HepG2 (cell line): ENCODE data around the gene FGFR3. TPM values are rescaled to one million over a fixed set of nuclear protein-coding genes. Genes with fewer than 3 reads are reported as not detected.

Experiments
- ATF7 ChIP-seq, 2 experiments: fragments of 450-650 bp in 1 of 2; sonication (generic) in 1 of 2; formaldehyde crosslinking in 1 of 2; IDR thresholded peaks; 2 replicates each; pipeline versions ENCODE4 v1.4.0 to v1.6.1; 2016 to 2020; ENCODE audit warnings: antibody characterized with exemption in 1 of 2, mild to moderate bottlenecking in 1 of 2, missing genetic modification reagents in 1 of 2
- BCL6 ChIP-seq: IDR thresholded peaks from 2 replicates; pipeline ENCODE4 v1.6.1; 2016; ENCODE audit warnings: missing genetic modification reagents, missing compliant biosample characterization
- NR2C2 ChIP-seq: sonication (generic); formaldehyde crosslinking; IDR thresholded peaks from 2 replicates; pipeline ENCODE4 v1.4.0; 2020; ENCODE audit warnings: missing genetic modification reagents, mild to moderate bottlenecking, moderate library complexity, borderline replicate concordance
- SAFB2 ChIP-seq: sonication (generic); formaldehyde crosslinking; IDR thresholded peaks from 2 replicates; pipeline ENCODE4 v1.5.1; 2020; ENCODE audit warnings: missing genetic modification reagents, low read depth, mild to moderate bottlenecking, borderline replicate concordance
- SIN3B ChIP-seq: fragments of 150-350 bp; IDR thresholded peaks from 2 replicates; pipeline ENCODE4 v1.6.1; 2014; ENCODE audit warnings: low read length
- SIX1 ChIP-seq: sonication (generic); formaldehyde crosslinking; IDR thresholded peaks from 2 replicates; pipeline ENCODE4 v1.4.0; 2020; ENCODE audit warnings: missing genetic modification reagents, borderline replicate concordance
- TERF1 ChIP-seq: sonication (generic); formaldehyde crosslinking; IDR thresholded peaks from 2 replicates; pipeline ENCODE4 v1.8.0; 2022; ENCODE audit warnings: mild to moderate bottlenecking, missing genetic modification reagents, moderate library complexity
- THAP7 ChIP-seq: sonication (generic); formaldehyde crosslinking; IDR thresholded peaks from 2 replicates; pipeline ENCODE4 v1.8.1; 2023; ENCODE audit warnings: mild to moderate bottlenecking, missing genetic modification reagents
- TRIM22 ChIP-seq: fragments of 450-650 bp; IDR thresholded peaks from 2 replicates; pipeline ENCODE4 v1.6.1; 2017
- ZBED4 ChIP-seq: sonication (generic); formaldehyde crosslinking; IDR thresholded peaks from 2 replicates; pipeline ENCODE4 v1.4.0; 2020; ENCODE audit warnings: missing genetic modification reagents, borderline replicate concordance
- ZBTB14 ChIP-seq: sonication (generic); formaldehyde crosslinking; IDR thresholded peaks from 2 replicates; pipeline ENCODE4 v1.4.0; 2020; ENCODE audit warnings: missing genetic modification reagents
- ZBTB7B ChIP-seq: sonication (generic); formaldehyde crosslinking; IDR thresholded peaks from 2 replicates; pipeline ENCODE4 v1.4.0; 2020; ENCODE audit warnings: missing genetic modification reagents
- ZNF350 ChIP-seq: sonication (generic); formaldehyde crosslinking; IDR thresholded peaks from 2 replicates; pipeline ENCODE4 v1.4.0; 2020; ENCODE audit warnings: mild to moderate bottlenecking, low read depth, missing genetic modification reagents, borderline replicate concordance
- ZNF589 ChIP-seq: sonication (generic); formaldehyde crosslinking; conservative IDR thresholded peaks from 2 replicates; pipeline ENCODE4 v1.8.0; 2022; ENCODE audit warnings: mild to moderate bottlenecking, moderate library complexity, missing genetic modification reagents
- ZNF670 ChIP-seq: sonication (generic); formaldehyde crosslinking; IDR thresholded peaks from 2 replicates; pipeline ENCODE4 v1.8.0; 2022; ENCODE audit warnings: mild to moderate bottlenecking, missing genetic modification reagents, borderline replicate concordance
- ZSCAN25 ChIP-seq: sonication (generic); formaldehyde crosslinking; IDR thresholded peaks from 2 replicates; pipeline ENCODE4 v1.8.0; 2022; ENCODE audit warnings: mild to moderate bottlenecking, missing genetic modification reagents
- polyA plus RNA-seq, 8 experiments: library from polyadenylated mRNA; depleted of rRNA in 3 of 8; stranded (reverse) in 7 of 8; unstranded in 1 of 8; fragments of >200 nt; fragmentation: Illumina TruSeq in 4 of 8; extraction: Trizol in 4 of 8; gene quantifications; 2 replicates each; pipeline versions ENCODE4 v1.2.1 to v1.2.3, GENCODE V29; 2011 to 2016; ENCODE audit warnings: low read depth in 4 of 8, missing spikeins in 1 of 8, mixed read lengths in 1 of 8; ENCODE audit not compliant: insufficient read depth in 1 of 8
- total RNA-seq, 5 experiments: library from RNA; depleted of rRNA; stranded (reverse); fragments of >200 nt; fragmentation: Illumina TruSeq; extraction: Trizol; gene quantifications; 2 replicates each; pipeline ENCODE4 v1.2.3, GENCODE V29; 2016; ENCODE audit warnings: low read depth in 1 of 5

The FGFR3 gene
- total and polyA plus RNA-seq, 2 of the 13 experiments (the other 11 are each of a cell fraction or from before 2014, with no cell fraction given), result 103 to 109 TPM

GRCh38 chr4:1746919-1747602 is 46.0 kb upstream of the FGFR3 start (continued):
- TF ChIP-seq ZBED4 (CRISPR knock-in tag) (no peak), ZSCAN25 (CRISPR knock-in tag) (peak; percentile 72), ZBTB7B (CRISPR knock-in tag) (peak; percentile 98), ZNF350 (peak; percentile 33; the same call in 1 of the 2 replicates), TERF1 (CRISPR knock-in tag) (no peak), SIN3B (no peak), NR2C2 (peak; percentile 72), BCL6 (CRISPR knock-in tag) (peak; percentile 56), ZBTB14 (CRISPR knock-in tag) (0 out of 2 replicates have a peak, but pooled peaks have one; percentile 56), ZNF670 (CRISPR knock-in tag) (peak; percentile 66; the same call in 1 of the 2 replicates), SIX1 (CRISPR knock-in tag) (no peak), ZNF589 (CRISPR knock-in tag) (no peak), SAFB2 (CRISPR knock-in tag) (0 out of 2 replicates have a peak, but pooled peaks have one; percentile 49), ATF7 (IDR thresholded peaks at IDR 0.05) (no peak), ATF7 (CRISPR knock-in tag; IDR thresholded peaks at IDR 0.05) (peak; percentile 74; the same call in 1 of the 2 replicates), TRIM22 (no peak), THAP7 (CRISPR knock-in tag) (no peak)
